Adrenal gland (tissue), 5 donors: ENCODE results near the gene HS3ST3A1.

Experiments used
- POLR2A ChIP-seq, 2 donors: fragments of 450-650 bp; IDR thresholded peaks; one replicate each; pipeline ENCODE4 v1.6.1; 2017; ENCODE audit warnings: antibody characterized with exemption in 2 of 2, mild to moderate bottlenecking in 2 of 2, moderate library complexity in 1 of 2
- TF ChIP-seq, protein P1 (sequence below), 6 experiments: fragments of 450-650 bp in 4 of 6; fragments of 200-600 bp in 2 of 6; sonication (generic) in 1 of 6; IDR thresholded peaks; 1 replicate in 5 of 6; 2 replicates in 1 of 6; pipeline versions ENCODE4 v1.5.1 to v1.8.0; 2016 to 2021; ENCODE audit warnings: antibody characterized with exemption in 6 of 6, mild to moderate bottlenecking in 2 of 6, moderate library complexity in 1 of 6
- donor health status: DM: no; HTN: no; CAD: no.

DNA sequence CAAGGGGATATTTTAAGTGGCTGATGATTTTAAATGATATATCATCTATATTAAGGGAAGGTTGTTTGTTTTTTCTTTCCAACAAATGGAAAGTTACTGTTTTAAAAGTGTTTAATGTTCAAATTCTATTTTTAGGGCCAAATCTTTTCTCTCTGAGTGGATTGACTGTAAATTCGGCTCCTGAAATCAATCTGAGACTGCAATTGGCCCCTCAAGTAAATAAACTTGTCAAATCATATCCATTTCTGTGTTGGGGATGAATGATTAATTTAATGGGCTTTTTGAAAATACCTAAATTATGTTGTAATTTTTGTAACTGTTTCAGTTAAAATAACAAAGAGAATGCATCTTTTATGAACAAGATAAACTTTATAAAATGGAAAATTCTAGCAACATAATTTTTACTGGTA lies 2.6 kb downstream of the HS3ST3A1 start:
- TF ChIP-seq, protein P1, sequence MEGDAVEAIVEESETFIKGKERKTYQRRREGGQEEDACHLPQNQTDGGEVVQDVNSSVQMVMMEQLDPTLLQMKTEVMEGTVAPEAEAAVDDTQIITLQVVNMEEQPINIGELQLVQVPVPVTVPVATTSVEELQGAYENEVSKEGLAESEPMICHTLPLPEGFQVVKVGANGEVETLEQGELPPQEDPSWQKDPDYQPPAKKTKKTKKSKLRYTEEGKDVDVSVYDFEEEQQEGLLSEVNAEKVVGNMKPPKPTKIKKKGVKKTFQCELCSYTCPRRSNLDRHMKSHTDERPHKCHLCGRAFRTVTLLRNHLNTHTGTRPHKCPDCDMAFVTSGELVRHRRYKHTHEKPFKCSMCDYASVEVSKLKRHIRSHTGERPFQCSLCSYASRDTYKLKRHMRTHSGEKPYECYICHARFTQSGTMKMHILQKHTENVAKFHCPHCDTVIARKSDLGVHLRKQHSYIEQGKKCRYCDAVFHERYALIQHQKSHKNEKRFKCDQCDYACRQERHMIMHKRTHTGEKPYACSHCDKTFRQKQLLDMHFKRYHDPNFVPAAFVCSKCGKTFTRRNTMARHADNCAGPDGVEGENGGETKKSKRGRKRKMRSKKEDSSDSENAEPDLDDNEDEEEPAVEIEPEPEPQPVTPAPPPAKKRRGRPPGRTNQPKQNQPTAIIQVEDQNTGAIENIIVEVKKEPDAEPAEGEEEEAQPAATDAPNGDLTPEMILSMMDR (IDR thresholded peaks at IDR 0.05), result no peak
- TF ChIP-seq POLR2A (IDR thresholded peaks at IDR 0.05), result no peak
